Bronchial epithelial cell (primary cell): ENCODE measurements around the gene DNASE1L1. TPM values are rescaled to one million over a fixed set of nuclear protein-coding genes. Genes with fewer than 3 reads are reported as not detected.

Source experiments
- DNase-seq: peaks from one replicate; pipeline ENCODE4 v3.0.0-alpha.2; 2010; ENCODE audit warnings: low read depth
- FAIRE-seq: peaks from 2 replicates; lab custom pipeline; 2011; peaks lifted over from hg19 to GRCh38; lab: Jason Lieb, UNC
- H3K27me3 ChIP-seq: 2 replicates; pipeline ENCODE4 v1.5.1; 2011; ENCODE audit warnings: low read length; ENCODE audit not compliant: control insufficient read depth, insufficient read depth
- H3K36me3 ChIP-seq: 2 replicates; pipeline ENCODE4 v1.5.1; 2011; ENCODE audit warnings: low read length; ENCODE audit not compliant: control insufficient read depth, insufficient read depth
- H3K4me3 ChIP-seq: 2 replicates; pipeline ENCODE4 v1.5.1; 2011; ENCODE audit warnings: mild to moderate bottlenecking, low read depth, low read length, control low read depth
- total RNA-seq: library from RNA; depleted of rRNA; stranded (reverse); fragments of >200 nt; gene quantifications from 2 replicates; pipeline ENCODE4 v1.2.1, GENCODE V29; 2014
- TF ChIP-seq, protein P1 (sequence below): IDR thresholded peaks from 2 replicates; pipeline ENCODE4 v1.5.1; 2011; ENCODE audit warnings: mild to moderate bottlenecking, moderate library complexity, low read length, control low read depth, inconsistent platforms; ENCODE audit not compliant: insufficient read depth, severe bottlenecking

The DNASE1L1 gene
- total RNA-seq, 1 donor from 2014 or later, result 38.7 TPM

DNA sequence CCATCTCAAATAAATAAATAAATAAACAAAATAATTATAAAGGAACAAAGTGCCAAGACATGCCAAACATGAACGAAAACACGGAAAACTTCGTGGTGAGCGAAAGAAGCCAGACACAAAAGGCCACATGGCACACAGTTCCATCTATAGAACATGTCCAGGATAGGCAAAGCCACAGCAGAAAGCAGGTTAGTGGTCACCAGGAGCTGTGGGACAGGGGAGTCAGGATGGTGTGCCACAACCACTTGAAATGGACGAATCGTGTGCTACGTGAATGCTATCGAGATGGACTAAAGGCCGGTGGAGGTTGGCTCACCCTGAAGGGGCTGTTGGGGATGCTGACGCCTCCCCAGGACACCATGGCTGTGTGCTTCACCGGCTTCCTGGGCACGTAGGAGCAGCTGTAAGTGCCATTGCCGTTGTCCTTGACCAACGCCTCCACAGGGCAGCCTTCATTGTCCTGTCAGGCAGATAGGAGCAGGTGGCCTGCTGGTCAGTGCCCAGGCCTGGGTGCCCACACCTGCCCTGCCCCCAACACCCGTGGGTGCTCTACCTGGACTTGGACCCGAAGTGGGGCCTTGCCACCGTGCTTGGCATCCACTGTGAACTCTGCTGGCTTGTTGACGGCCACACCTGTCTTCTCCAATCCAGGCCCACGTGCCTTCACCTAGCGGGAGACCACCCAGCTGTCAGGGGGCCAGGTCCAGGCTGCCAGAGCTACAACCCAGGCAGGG, 45.2 kb downstream of the DNASE1L1 start:
- FAIRE-seq, result no peak
- DNase-seq, result no peak
- peaks cover 57% of the 10 kb centered on the region for H3K36me3 ChIP-seq

DNA sequence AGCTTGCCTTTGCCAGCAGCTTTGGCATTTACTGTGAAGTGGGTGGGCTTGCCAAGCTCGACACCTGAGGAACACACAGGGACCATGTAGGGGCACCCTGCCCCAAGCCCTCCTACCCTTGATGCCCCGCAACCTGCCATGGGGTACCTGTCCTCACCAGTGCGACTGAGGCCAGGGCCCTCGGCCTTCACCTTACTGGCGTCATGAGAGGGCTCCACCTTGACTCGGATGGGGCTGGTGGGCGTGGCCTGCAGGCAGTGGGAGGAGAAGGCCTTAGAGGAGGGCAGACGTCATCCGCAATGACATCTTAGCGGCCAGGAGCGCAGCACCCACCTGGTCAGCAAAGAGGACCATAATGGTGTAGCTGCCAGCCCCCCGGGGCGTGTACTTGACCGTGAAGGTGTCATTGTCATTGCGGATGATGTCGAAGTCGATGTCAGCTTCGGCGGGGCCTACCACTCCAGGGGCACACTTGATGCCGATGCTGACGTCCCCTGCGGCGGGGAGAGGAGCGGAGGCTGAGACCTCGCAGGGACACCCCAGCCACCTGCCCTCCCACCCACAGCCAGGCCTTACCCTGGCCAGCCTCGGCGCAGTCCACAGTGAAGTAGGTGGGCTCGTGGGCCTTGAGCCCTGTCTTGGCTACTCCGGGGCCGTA, 46.8 kb downstream of the DNASE1L1 start:
- FAIRE-seq, result no peak
- Histone ChIP-seq H3K4me3 (no peak overlapping the region), H3K36me3 (peaks cover 58% of the 10 kb centered on the region), H3K27me3 (no peaks in the 10 kb centered on the region)
- no peak for DNase-seq
- TF ChIP-seq, protein P1, sequence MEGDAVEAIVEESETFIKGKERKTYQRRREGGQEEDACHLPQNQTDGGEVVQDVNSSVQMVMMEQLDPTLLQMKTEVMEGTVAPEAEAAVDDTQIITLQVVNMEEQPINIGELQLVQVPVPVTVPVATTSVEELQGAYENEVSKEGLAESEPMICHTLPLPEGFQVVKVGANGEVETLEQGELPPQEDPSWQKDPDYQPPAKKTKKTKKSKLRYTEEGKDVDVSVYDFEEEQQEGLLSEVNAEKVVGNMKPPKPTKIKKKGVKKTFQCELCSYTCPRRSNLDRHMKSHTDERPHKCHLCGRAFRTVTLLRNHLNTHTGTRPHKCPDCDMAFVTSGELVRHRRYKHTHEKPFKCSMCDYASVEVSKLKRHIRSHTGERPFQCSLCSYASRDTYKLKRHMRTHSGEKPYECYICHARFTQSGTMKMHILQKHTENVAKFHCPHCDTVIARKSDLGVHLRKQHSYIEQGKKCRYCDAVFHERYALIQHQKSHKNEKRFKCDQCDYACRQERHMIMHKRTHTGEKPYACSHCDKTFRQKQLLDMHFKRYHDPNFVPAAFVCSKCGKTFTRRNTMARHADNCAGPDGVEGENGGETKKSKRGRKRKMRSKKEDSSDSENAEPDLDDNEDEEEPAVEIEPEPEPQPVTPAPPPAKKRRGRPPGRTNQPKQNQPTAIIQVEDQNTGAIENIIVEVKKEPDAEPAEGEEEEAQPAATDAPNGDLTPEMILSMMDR, result no peak

More for the DNA sequence above, 45.2 kb downstream of the DNASE1L1 start:
- no peaks in the 10 kb centered on the region for H3K27me3 ChIP-seq
- no peak overlapping the region for H3K4me3 ChIP-seq
- TF ChIP-seq, protein P1, result no peak

DNA sequence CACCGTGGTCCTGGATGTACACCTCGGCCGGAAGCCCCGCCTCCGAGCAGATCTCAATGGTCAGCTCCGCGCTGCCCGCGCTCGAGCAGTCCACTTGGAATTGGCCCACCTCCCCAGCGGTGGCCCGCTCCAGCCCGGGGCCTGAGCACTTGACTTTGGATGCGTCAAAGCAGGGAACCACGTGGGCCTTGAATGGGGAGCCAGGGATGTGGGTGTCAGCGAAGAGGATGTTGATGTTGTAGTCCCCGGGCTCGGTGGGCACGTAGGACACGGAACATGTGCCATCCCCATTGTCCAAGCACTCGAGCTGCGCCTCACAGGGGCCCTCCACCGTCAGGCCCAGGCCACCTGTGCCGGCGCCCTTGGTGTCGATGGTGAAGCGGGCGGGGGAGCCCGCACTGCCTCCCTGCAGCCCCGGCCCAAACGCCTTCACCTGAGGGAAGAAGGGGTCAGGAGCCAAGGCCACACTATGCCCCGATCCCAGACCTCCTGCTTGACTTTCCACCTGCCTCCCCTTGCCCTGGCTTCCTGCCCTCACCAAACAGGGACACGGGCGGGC, 48.8 kb downstream of the DNASE1L1 start:
- DNase-seq (no peak), FAIRE-seq (no peak)

DNA sequence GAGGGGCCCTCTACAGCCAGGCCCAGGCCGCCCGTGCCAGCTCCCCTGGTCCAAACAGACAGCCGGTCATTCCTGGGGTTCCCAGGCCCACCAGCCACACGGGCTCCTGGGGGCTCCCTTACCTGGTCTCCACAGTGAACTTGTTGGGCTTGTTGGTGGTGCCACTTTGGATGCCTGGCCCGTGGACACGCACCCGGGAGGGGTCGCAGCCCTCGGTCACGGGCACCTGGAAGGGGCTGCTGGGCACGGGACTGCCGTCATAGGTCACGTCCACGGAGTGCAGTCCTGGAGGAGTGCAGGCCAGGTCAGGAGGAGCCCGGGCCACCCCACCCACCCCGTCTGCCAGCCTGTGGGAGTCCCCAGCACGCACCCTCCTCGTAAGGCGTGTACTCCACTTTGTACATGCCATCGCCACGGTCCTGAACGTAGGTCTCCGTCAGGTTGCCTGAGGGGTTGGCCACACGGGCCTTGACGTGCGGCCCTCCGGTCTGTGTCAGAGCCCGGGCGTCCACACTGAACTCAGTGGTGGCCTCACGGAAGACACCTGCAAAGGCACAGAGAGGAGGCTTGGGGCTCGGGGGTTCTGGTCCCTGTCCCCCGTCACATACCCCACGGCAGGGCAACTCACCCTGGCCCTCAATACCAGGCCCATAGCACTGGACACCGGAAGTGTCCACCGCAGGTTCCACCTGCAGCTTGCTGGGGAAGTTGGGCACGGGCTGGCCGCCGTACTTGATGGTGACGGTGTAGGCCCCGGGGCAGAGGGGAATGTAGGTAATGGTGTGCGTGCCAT, 49.5 kb downstream of the DNASE1L1 start:
- no peak for FAIRE-seq
- H3K4me3 ChIP-seq, result no peak overlapping the region
- TF ChIP-seq, protein P1, result no peak
- no peaks in the 10 kb centered on the region for H3K27me3 ChIP-seq
- DNase-seq, result no peak
- H3K36me3 ChIP-seq, result peaks cover 51% of the 10 kb centered on the region

More for the DNA sequence above, 48.8 kb downstream of the DNASE1L1 start:
- peaks cover 53% of the 10 kb centered on the region for H3K36me3 ChIP-seq
- TF ChIP-seq, protein P1, result no peak
- H3K4me3 ChIP-seq, result no peak overlapping the region
- H3K27me3 ChIP-seq, result no peaks in the 10 kb centered on the region

DNA sequence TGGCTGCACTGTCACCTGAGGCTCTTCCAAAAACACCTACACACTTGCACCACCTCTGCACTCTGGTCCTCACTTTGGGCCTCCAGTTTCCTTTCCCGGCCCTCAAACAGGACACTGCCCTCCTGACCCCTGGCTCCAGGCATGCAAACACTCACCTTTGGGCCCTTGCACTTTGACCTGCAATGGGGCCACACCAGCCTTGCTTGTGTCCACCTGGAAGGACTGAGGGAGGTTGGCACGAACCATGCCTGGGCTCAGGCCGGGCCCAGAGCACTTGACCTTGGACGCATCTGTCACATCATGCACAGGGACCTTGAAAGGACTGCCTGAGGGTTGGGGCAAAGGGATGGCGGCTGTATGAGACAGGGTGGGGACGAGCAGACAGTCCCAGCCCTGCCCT, 50.2 kb downstream of the DNASE1L1 start:
- Histone ChIP-seq H3K36me3 (peaks cover 48% of the 10 kb centered on the region), H3K4me3 (no peak overlapping the region), H3K27me3 (no peaks in the 10 kb centered on the region)
- DNase-seq (no peak), FAIRE-seq (no peak)
- TF ChIP-seq, protein P1, result no peak
